ENCODE data around the gene ITGA11.

The ITGA11 gene

DNA sequence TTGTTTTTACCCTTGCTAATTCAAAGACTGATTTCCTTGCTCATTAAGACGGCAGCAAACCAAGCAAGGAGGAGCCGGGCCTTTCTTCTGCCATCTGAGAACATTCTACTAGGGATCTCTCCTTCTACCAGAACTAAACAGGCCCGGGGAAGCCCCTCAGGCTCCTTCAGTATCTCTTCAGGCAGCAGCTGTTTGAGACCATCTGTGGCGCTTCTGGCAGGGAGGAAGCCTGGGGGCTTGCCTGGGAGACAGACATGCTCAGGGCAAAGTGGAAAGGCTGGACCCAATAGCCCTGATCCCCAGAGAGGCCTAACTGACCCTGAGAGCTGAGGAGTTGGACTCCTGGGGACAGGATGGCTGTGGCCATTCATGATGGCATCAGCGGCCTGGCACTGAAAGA, 86.5 kb downstream of the ITGA11 start:
- Histone ChIP-seq H3K36me3 (ENCODE audit: insufficient read depth, insufficient read length, low read length) (peaks cover 11% of the 10 kb centered on the region), H3K9me3 (ENCODE audit: insufficient read depth, low read length) (no peaks in the 10 kb centered on the region)

DNA sequence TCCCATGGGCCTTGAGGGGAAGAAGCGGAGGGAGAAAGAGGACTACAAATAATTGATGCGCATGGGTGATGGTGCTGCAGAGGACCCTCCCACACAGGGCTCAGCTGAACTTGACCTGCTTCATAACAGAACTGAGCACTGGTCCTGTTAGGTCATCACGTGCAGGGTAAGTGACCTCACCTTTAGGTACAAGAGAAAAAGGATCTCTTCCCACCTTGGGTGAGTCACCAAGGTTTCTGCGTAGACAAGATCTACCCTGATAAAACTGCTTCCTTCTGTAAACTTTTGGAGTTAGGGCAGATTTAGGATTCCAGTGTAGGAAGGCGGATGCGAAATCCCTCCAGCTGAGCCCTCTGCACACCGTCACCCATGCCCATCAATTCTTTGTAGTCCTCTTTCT, 87.4 kb downstream of the ITGA11 start:
- DNase-seq (ENCODE audit: low read depth, low spot score): no peak
- H3K4me3 ChIP-seq (ENCODE audit: insufficient read length, low read depth): no peak overlapping the region
- peaks cover 3% of the 10 kb centered on the region for H3K4me1 ChIP-seq (ENCODE audit: insufficient read depth, insufficient read length)
- TF ChIP-seq YY1 (IDR thresholded peaks at IDR 0.05; ENCODE audit: insufficient read depth, insufficient read length) (no peak), SUZ12 (IDR thresholded peaks at IDR 0.05; ENCODE audit: extremely low read depth, insufficient read depth, insufficient read length) (no peak), ZNF274 (IDR thresholded peaks at IDR 0.05; ENCODE audit: low read depth, low read length) (no peak)
- peaks cover 11% of the 10 kb centered on the region for H3K36me3 ChIP-seq (ENCODE audit: insufficient read depth, insufficient read length, low read length)
- no peak overlapping the region for H3K9ac ChIP-seq (ENCODE audit: insufficient read length, low read depth)
- H3K27me3 ChIP-seq (ENCODE audit: insufficient read depth, insufficient read length): no peaks in the 10 kb centered on the region
- H3K9me3 ChIP-seq (ENCODE audit: insufficient read depth, low read length): no peaks in the 10 kb centered on the region

More for the DNA sequence above, 86.5 kb downstream of the ITGA11 start:
- DNase-seq (ENCODE audit: low read depth, low spot score): no peak
- H3K9ac ChIP-seq (ENCODE audit: insufficient read length, low read depth): no peak overlapping the region
- H3K27me3 ChIP-seq (ENCODE audit: insufficient read depth, insufficient read length): no peaks in the 10 kb centered on the region
- H3K4me1 ChIP-seq (ENCODE audit: insufficient read depth, insufficient read length): peaks cover 3% of the 10 kb centered on the region
- no peak overlapping the region for H3K4me3 ChIP-seq (ENCODE audit: insufficient read length, low read depth)
- TF ChIP-seq SUZ12 (IDR thresholded peaks at IDR 0.05; ENCODE audit: extremely low read depth, insufficient read depth, insufficient read length) (no peak), ZNF274 (IDR thresholded peaks at IDR 0.05; ENCODE audit: low read depth, low read length) (no peak), YY1 (IDR thresholded peaks at IDR 0.05; ENCODE audit: insufficient read depth, insufficient read length) (no peak)

DNA sequence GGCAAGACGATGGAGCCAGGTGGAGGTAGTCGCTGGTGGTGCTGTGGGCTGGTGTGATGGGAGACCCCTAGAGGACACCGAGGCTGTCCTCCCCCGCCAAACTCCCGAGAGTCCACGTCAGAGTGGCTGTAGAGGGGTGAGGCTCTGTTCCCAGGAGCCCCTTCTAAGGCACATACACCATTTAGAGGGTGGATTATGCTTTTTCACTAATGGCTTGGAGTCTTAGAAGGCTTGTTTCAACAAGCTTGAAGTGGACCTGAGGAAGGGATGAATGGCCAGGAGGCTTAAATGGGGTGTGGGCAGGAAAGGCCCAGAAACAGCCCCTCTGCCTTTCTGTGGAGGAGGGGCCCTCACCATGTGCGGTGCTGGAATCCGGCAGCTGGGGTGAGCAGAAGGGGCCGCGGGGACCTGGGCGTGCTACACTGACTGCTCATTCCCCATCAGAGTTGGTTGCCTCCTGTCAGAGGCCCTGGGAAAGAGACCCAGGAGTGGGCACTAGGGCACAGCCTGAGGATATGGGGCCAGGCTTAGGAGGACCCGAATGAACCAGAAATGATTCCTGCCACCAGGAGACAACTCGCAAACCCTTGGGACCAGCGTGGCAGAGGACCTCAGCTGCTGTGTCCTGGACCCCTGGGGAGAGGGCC, 88.3 kb downstream of the ITGA11 start:
- DNase-seq (ENCODE audit: low read depth, low spot score): no peak
- H3K4me1 ChIP-seq (ENCODE audit: insufficient read depth, insufficient read length): peaks cover 3% of the 10 kb centered on the region
- no peak overlapping the region for H3K4me3 ChIP-seq (ENCODE audit: insufficient read length, low read depth)
- TF ChIP-seq YY1 (IDR thresholded peaks at IDR 0.05; ENCODE audit: insufficient read depth, insufficient read length) (no peak), SUZ12 (IDR thresholded peaks at IDR 0.05; ENCODE audit: extremely low read depth, insufficient read depth, insufficient read length) (no peak), ZNF274 (IDR thresholded peaks at IDR 0.05; ENCODE audit: low read depth, low read length) (no peak)
- no peaks in the 10 kb centered on the region for H3K27me3 ChIP-seq (ENCODE audit: insufficient read depth, insufficient read length)
- H3K36me3 ChIP-seq (ENCODE audit: insufficient read depth, insufficient read length, low read length): peaks cover 9% of the 10 kb centered on the region
- H3K9me3 ChIP-seq (ENCODE audit: insufficient read depth, low read length): no peaks in the 10 kb centered on the region
- no peak overlapping the region for H3K9ac ChIP-seq (ENCODE audit: insufficient read length, low read depth)

DNA sequence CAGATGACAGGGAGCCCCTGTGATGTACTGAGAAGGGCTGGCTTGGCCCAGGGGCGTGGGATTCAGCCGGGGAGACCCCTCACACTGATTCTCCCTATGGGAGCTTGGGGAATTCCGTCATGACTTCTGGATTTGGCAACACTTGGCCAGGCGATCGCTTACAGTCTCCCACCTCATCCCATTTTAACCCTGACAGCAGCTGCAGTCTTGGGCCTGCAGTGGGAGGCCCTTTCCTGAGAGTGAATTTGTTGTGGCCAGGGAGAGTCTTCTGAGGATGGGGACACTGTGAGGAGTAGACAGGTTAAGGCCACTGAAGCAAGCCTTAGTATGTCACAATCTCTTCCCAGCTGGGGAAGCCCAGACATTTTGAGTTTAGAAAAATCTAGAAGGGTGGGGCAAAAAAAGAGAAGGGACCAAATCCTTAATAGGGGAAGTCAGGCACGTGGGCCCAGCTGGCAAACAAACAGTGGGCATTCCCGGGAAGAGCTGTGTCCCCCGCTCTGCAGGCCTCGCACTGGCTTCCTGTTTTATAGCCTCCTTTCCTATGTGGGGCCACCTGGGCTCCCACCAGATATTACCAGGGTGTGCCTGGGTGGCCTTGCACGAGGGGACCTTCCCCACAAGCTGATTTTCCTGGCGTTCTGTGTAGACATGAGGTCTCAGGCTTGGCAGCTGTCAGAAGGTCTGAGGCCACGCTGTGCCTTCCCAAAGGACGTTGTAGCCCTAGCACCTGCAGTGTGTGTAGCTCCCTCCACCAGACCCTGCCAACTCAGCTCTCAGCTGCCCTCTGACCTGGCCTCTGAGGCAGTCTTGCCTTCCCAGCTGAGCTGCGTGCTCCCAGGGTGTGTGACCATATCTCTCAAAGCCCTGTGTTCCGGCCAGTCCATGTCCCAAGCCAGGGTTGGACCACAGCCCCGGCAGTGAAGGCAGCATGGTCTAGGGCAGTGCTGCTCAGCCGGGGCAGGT, 89.9 kb downstream of the ITGA11 start:
- no peak for DNase-seq (ENCODE audit: low read depth, low spot score)
- H3K9ac ChIP-seq (ENCODE audit: insufficient read length, low read depth): no peak overlapping the region
- H3K36me3 ChIP-seq (ENCODE audit: insufficient read depth, insufficient read length, low read length): no peaks in the 10 kb centered on the region
- no peaks in the 10 kb centered on the region for H3K27me3 ChIP-seq (ENCODE audit: insufficient read depth, insufficient read length)
- peaks cover 3% of the 10 kb centered on the region for H3K4me1 ChIP-seq (ENCODE audit: insufficient read depth, insufficient read length)
- no peaks in the 10 kb centered on the region for H3K9me3 ChIP-seq (ENCODE audit: insufficient read depth, low read length)
- TF ChIP-seq SUZ12 (IDR thresholded peaks at IDR 0.05; ENCODE audit: extremely low read depth, insufficient read depth, insufficient read length) (no peak), ZNF274 (IDR thresholded peaks at IDR 0.05; ENCODE audit: low read depth, low read length) (no peak), YY1 (IDR thresholded peaks at IDR 0.05; ENCODE audit: insufficient read depth, insufficient read length) (no peak)
- no peak overlapping the region for H3K4me3 ChIP-seq (ENCODE audit: insufficient read length, low read depth)

DNA sequence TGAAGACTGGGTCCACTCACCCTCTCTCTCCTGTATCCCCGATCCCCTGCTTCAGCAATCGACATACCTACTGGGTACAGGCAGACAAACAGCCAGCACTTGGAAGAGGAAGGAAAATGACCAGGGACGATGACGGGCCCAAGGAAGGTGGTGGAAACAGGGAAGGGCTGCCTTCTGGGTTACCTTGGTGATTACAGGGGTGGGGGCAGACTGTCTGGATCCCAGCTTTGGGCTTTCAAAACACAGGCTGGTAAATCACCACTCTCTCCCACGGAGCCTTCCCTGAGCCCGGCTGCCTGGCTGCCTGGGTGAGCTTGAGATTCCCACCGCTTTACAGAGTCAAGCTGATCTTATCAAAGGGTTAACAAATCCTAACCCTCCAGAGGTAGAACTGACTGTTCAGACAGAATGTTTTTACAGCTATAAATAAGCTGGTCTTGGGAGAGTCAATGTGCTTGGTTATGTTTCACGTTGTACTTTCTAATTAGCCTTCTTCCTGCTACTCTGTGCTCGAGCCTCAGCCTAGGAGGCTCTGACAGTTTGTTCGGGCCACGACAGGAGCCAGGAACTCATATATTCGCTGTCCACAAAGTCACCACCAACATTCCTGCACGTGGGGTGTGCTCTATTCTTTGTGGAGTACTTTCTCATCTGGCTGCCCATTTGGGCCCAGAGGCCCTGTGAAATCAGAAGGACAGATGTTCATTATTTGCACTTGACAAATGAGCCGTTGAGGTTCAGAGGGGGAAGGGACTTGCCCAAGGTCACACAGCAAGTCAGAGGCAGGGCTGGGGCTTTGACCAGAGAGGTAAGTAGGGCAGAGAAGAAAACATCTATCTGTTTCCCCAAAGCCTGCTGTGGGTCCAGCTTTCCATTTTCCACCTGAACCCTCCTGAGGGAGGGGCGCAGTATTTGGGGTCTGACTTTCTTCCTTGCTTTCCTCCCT, 91.0 kb downstream of the ITGA11 start:
- H3K4me3 ChIP-seq (ENCODE audit: insufficient read length, low read depth): no peak overlapping the region
- no peak for DNase-seq (ENCODE audit: low read depth, low spot score)
- H3K9ac ChIP-seq (ENCODE audit: insufficient read length, low read depth): no peak overlapping the region
- H3K27me3 ChIP-seq (ENCODE audit: insufficient read depth, insufficient read length): no peaks in the 10 kb centered on the region
- H3K9me3 ChIP-seq (ENCODE audit: insufficient read depth, low read length): no peaks in the 10 kb centered on the region
- TF ChIP-seq SUZ12 (IDR thresholded peaks at IDR 0.05; ENCODE audit: extremely low read depth, insufficient read depth, insufficient read length): no peak
- no peak for TF ChIP-seq ZNF274 (IDR thresholded peaks at IDR 0.05; ENCODE audit: low read depth, low read length)
- TF ChIP-seq YY1 (IDR thresholded peaks at IDR 0.05; ENCODE audit: insufficient read depth, insufficient read length): no peak
- H3K4me1 ChIP-seq (ENCODE audit: insufficient read depth, insufficient read length): peaks cover 3% of the 10 kb centered on the region
- H3K36me3 ChIP-seq (ENCODE audit: insufficient read depth, insufficient read length, low read length): no peaks in the 10 kb centered on the region

DNA sequence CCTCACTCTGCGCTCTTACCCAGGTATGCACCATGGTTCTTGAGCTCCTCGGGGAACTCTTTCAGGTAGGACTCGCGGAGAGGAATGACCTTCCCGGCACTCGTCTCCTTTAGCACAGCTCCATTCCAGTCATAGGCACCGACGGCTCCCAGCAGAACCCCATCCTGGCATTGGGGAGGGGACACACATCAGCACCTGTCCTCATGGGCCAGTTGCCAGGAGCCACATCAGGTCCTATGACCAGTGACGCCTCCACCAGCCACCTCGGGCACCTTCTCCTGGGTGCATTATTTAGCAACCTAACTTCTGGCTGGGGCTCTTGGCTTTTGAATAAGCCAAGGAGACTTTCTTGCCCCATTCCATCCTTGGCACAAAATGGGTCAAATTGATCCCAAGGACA, 92.5 kb downstream of the ITGA11 start:
- H3K36me3 ChIP-seq (ENCODE audit: insufficient read depth, insufficient read length, low read length): no peaks in the 10 kb centered on the region
- no peak overlapping the region for H3K4me3 ChIP-seq (ENCODE audit: insufficient read length, low read depth)
- no peak for TF ChIP-seq ZNF274 (IDR thresholded peaks at IDR 0.05; ENCODE audit: low read depth, low read length)
- no peak for TF ChIP-seq YY1 (IDR thresholded peaks at IDR 0.05; ENCODE audit: insufficient read depth, insufficient read length)
- TF ChIP-seq SUZ12 (IDR thresholded peaks at IDR 0.05; ENCODE audit: extremely low read depth, insufficient read depth, insufficient read length): no peak
- H3K9ac ChIP-seq (ENCODE audit: insufficient read length, low read depth): no peak overlapping the region
- no peaks in the 10 kb centered on the region for H3K9me3 ChIP-seq (ENCODE audit: insufficient read depth, low read length)
- DNase-seq (ENCODE audit: low read depth, low spot score): no peak
- H3K4me1 ChIP-seq (ENCODE audit: insufficient read depth, insufficient read length): peaks cover 3% of the 10 kb centered on the region
- no peaks in the 10 kb centered on the region for H3K27me3 ChIP-seq (ENCODE audit: insufficient read depth, insufficient read length)
